Putamen (tissue), 1 donor: ENCODE measurements around the gene FAM193B.
A peak's percentile ranks its signal among the peaks of the same experiment; 100 is the strongest.

Experiments
- DNase-seq: peaks from one replicate; pipeline ENCODE4 v3.0.0-alpha.2; 2016; ENCODE audit warnings: low spot score

Gene FAM193B

DNA sequence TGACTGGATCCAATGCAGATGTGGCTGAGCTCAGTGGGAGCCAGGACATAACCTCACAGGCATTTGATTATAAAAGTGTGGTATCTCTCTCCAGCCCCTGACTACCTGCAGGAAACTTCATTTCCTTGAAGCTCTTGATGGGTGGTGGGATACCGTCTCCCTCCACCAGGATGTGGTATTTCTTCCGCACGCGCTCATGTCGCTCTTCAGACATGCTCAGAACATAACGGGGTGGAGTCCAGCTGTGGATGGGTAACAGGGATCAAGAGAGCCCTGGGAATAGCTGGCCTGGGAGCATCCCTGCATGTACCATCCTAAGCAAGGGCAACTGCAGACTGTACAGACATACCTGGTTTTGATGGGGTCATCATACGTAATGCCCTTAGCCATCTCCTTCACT is 38.8 kb downstream of the FAM193B start:
- DNase-seq, result no peak

DNA sequence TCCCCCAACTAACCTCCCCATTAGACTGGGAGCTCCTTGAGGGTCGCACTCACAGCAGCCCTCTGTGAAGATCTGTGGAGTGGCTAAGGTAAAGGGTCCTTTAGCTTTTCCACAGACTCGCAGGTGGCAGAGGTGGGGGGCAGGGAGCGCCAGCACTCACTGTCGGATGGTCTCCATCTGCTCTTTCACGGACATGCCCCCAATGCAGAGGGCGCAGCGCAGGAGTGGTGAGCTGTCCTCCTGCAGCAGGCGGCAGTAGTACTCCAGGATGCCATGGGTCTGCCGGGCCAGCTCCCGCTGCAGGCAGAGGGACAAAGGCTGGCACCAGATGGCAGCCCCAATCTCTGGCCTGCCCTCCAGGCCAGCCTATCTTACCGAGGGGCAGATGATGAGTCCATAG is 39.8 kb downstream of the FAM193B start:
- no peak for DNase-seq

- no peak for DNase-seq
Measured at GRCh38 chr5:177513500-177513899, 40.9 kb downstream of the FAM193B start.

DNA sequence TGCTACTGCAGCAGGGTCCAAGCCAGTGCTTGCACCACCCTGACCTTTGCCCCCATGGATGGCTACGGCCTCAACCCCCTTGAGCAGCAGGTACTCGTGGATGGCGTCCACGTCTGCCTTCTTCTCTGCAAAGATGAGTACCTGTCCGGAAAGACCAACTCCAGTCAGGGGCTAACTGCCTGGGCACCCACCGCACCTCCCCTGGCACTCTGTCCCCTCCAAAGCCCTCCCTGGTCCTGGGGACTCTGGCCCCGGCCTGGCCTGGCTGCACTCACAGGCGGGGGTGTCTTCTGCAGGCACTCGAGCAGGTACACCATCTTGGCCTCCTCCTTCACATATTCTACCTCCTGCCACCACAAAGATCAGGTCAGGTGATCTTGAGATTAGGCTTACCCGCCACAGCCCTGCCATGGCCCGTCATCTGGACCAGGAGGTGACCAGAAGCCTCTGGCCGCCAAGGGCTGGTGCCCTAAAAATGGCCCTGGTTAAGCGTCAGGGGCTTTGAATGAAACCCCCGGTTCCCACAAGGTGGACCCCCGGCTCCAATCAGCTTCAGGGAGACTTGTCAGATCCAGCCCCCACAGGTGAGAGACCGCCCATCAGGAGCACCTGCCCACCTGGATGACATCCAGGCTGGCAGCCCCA is 41.5 kb downstream of the FAM193B start:
- no peak for DNase-seq

DNA sequence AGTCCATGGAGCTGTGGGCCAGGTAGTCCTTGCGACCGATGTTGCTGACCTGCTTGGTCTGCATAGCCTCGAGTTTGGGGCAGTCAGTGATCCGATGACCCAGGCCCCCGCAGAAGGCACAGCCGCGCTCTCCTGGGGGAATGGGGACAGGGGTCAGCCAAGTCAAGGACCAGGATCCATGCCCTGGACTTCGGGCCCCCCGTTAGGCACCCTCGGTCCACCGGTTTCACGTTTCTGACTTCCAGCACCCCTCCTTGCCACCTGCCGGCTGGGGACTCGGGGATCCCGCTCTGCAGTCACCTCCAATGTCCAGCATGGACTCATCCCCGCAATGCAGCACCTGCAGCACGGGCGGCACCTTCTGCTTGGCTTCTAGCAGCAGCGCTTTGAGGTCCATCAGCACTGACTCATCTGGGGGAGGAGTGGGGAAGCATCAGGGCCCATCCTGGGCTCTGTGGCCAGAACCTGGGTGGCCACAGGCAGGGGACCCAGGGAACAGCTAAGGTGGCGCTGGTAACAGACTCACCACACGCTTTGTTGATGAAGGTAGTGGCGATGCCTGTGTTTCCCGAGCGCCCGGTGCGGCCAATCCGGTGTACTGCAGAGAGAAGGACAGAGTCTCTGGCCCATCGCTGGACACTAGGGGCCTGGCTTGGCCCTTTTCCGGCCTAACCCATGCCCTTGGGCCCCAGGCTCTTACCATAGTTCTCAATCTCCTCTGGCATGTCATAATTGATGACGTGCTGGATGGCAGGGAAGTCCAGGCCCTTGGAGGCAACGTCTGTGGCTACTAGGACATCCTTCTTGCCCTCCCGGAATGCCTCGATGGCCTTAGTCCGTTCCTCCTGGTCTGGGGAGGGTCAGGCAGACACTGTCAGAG is 42.3 kb downstream of the FAM193B start:
- DNase-seq, result no peak

DNA sequence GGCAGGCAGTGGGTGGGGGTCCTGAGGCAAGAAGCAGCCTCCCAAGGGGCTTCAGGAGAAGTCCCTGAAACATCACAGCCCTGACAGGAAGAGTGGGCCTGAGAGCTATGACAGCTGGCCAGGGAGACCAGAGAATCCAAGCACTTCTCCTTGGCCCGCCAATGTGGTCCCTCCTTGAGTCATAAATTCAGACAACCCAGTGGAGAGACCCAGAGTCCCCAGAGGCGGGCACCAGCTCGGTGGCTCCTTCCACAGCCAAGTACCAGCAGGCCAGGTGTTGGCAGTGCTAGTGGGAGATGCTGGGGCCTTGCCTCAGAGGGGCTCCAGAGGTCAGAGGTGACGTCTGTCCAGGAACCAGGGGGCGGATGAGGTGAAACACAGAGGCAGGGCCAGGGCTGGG is 43.2 kb downstream of the FAM193B start:
- DNase-seq, result no peak

DNA sequence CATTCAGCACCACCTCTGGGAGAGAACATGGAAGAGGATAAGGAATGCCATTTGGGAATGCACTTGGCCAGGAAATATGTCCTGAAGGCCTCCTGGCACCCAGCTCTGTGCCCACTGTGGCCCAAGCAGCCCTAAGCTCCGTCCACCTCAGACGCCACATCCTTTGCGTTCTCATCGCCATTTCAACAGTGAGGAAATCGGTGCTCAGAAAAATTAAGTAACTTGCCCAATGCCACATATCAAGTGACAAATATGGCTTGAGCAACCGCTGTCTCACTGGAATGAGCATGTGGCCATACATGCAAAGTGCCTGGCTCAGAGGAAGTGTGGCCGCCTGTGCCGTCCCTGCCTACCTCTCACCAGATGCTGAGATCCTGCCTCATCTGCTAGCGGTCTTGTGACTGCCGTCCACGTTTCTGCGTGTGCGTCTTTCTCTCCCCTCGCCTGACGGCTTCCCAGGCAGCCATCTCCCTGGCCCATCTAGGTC is 43.8 kb downstream of the FAM193B start:
- no peak for DNase-seq

- no peak for DNase-seq
Measured at GRCh38 chr5:177509991-177510566, 44.3 kb downstream of the FAM193B start.

GRCh38 chr5:177509381-177509951 is 44.9 kb downstream of the FAM193B start, which contains the start of gene DOK3:
Gene DOK3 (minus strand): TSS chr5:177509826. CDS start chr5:177509540, 286 bp downstream.
- no peak for DNase-seq

DNA sequence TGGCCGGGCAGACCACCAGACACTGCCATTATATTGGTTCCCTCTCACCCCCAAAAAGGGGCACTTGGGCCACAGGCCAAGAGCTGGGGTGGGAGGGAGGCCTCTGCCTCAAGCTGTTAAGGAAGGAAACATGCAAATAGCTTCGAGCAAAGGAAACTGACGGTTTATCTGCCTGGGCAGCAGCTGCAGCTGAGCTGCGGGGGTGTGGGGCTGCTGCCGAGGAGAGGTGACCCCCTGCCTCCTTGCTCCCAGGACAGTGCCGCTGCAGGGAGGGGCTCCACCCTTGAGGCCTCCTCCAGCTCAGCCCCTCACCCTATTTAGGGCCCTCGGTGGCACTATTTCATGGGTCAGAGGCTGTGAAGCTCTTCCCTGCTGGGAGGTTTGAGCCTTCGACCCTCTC is 45.5 kb downstream of the FAM193B start:
- no peak for DNase-seq

GRCh38 chr5:177508221-177508611 is 46.1 kb downstream of the FAM193B start:
- no peak for DNase-seq

DNA sequence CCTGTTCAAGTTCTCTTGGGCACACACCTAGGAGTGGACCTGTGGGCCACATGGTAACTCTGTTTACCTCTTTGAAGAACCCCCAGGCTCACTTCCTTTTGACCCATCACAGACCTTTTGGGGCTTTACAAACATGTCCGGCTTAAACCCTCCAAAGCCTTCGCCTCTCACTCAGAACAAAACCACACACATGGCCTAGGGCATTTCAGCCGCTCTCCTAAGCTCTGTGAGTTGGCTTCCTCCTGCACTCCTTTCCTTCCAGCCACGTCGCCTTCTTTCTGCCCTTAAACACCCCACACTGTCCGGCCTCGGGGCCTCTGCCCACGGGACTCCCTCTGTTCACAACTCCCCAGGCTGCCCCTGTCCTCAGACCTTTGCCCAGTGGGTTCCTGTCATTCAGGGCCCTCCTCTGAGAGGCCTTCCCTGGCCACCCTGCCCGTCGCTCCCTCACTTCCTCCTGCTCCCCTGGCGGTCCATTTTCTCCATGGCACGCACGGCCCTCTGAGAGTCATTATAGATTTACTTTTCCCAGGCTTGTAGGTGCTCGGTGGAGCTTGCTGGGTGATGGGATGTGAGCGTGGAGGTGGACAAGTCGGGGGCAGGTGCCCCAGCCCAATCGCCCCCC is 46.7 kb downstream of the FAM193B start:
- DNase-seq, result no peak

DNA sequence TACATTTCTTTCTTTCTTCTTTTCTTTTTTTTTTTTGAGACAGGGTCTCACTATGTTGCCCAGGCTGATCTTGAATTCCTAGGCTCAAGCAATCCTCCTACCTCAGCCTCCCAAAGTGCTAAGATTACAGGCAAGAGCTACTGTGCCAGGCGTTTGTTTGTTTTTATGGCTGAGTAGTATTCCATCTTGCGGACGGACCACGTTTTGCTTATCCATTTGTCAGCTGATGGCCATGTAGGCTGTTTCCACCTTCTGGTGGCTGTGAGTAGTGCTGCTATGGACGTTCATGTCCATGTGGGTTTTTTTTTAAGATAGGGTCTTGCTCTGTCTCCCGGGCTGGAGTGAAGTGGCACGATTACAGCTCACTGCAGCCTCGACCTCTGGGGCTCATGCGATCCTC is 47.2 kb downstream of the FAM193B start:
- no peak for DNase-seq

DNA sequence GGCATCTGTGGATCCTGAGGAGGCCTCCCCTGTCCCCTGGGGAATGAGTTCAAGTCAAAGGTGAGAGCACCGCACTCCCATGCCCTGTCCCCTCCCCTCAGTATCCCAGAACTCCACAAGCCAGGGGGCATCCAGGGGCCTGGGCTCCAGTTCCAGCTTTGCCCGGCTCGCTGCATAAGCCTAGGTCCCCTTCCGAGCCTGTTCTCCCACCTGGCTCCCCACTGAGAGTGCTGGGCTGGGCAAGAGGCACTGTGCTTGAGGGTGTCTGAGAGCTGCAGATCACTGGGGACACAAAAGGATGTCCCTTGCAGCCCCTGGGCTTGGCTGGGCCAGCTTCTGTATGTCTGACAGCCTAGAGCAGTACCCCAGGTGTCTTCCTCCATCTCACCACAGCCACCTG is 49.3 kb downstream of the FAM193B start:
- DNase-seq, result no peak

GRCh38 chr5:177504086-177505056 is 50.0 kb downstream of the FAM193B start:
- no peak for DNase-seq

GRCh38 chr5:177503351-177504085 is 50.8 kb downstream of the FAM193B start:
- no peak for DNase-seq

DNA sequence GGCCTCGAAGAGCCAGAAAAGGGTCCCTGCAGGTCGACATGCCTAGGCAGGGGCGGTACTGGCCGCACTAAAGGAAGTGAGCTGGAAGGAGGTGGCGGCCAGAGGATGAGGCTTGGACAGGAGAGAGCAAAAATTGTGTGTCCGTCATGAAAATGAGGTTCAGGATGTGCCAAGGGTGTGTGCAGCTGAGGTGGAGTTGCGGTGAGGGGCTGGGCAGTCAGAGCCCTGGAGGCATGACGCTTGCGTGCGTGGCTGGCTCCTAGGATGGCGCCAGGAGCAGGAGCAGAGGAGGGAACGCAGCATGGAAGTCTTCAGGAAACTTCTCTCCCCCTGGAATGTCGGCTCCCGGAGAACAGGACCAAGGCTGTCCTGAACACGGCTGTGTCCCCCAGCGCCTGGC is 51.5 kb downstream of the FAM193B start:
- DNase-seq, result no peak

DNA sequence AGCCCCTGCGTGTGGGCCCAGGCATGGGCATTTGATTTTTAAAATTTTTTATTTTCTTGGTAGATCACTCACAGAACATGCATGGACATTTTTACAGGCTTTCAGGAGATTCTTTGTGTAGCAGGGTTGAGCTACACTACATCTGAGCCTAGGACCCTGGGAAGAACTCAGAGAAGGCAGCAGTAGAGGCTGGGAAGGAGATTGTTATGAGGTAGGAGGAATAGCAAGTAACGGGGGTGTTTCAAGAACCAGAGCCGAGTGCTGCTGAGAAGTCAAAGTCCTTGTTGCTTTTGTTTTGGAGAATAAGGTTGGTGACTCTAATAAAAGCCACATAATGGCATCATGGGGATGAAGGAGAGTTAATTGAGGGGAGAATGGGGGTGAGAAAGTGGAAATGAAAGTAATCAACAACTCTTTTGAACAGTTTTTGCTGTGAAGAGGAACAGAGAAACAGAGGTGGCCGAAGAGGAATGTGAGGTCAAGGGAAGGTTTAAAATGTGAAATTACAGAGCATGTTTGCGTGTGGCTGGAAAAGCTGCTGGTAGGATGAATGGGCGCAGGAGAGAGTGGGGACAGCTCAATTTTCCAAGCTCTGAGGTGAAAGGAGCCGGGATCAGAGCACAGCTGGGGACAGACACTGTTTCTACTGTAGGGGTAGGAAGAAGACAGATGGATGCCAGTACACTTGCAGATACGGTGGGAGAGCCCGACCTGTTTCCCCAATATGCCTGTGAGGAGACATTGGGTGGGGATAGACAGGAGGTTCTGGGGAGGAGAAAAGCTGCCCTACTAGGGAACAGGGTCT is 52.3 kb downstream of the FAM193B start:
- peak; percentile 44 for DNase-seq
